Skeletal muscle tissue (tissue), 4 donors: Measurements from ENCODE around the gene MYO7B. TPM values are rescaled to one million over a fixed set of nuclear protein-coding genes. Genes with fewer than 3 reads are reported as not detected.

Experiments
- H3K27ac ChIP-seq: one replicate; pipeline ENCODE4 v1.7.0; 2013; ENCODE audit warnings: mild to moderate bottlenecking, low read depth, low read length, inconsistent platforms
- H3K27me3 ChIP-seq, 3 donors: one replicate each; pipeline ENCODE4 v1.7.0; 2013; ENCODE audit warnings: low read length in 3 of 3; ENCODE audit not compliant: control insufficient read depth in 3 of 3, insufficient read depth in 3 of 3
- H3K36me3 ChIP-seq, 3 donors: one replicate each; pipeline ENCODE4 v1.7.0; 2013; ENCODE audit warnings: low read length in 3 of 3; ENCODE audit not compliant: control insufficient read depth in 3 of 3, insufficient read depth in 3 of 3
- H3K4me1 ChIP-seq, 3 donors: one replicate each; pipeline ENCODE4 v1.7.0; 2013; ENCODE audit warnings: low read length in 3 of 3, mild to moderate bottlenecking in 3 of 3; ENCODE audit not compliant: control insufficient read depth in 3 of 3, insufficient read depth in 3 of 3
- H3K4me3 ChIP-seq, 3 donors: one replicate each; pipeline ENCODE4 v1.7.0; 2013; ENCODE audit warnings: low read length in 3 of 3
- H3K9ac ChIP-seq, 3 donors: one replicate each; pipeline ENCODE4 v1.7.0; 2013; ENCODE audit warnings: low read length in 3 of 3, mild to moderate bottlenecking in 3 of 3, moderate library complexity in 2 of 3, low read depth in 1 of 3
- H3K9me3 ChIP-seq, 3 donors: one replicate each; pipeline ENCODE4 v1.7.0; 2013; ENCODE audit warnings: low read length in 3 of 3; ENCODE audit not compliant: control insufficient read depth in 3 of 3
- total RNA-seq: library from RNA; depleted of rRNA; stranded (reverse); fragments of >200 nt; gene quantifications from one replicate; pipeline ENCODE4 v1.2.3, GENCODE V29; 2014
- donor health status: Osteomylitis.

The MYO7B gene
- total RNA-seq, 1 donor from 2014 or later: 1.0 TPM

DNA sequence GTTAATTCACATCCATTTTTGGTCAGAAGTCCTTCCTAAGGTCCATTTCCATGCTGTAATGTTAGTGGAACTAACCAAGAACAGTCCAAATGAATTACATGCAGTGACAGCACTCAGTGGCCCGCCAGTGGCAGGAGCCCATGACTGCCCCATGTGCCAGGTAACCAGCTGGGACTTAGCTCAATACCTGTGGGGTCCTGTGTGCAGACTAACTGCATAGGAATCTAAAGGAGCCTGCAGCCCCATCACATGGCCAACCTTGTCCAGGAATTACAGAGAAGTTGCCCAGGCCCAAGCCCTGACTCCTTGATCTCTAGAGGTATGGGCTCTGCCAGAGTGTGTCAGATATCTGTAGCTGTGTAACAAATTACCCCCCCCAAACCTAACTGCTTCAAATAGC is 75.1 kb downstream of the MYO7B start:
- no peaks in the 10 kb centered on the region for H3K4me1 ChIP-seq
- H3K36me3 ChIP-seq: no peaks in the 10 kb centered on the region
- no peak overlapping the region for H3K9ac ChIP-seq
- peaks cover 0 to 3% (median 0%) of the 10 kb centered on the region in 3 donors for H3K27me3 ChIP-seq
- H3K9me3 ChIP-seq: peaks cover 2 to 14% (median 9%) of the 10 kb centered on the region in 3 donors
- H3K27ac ChIP-seq: no peak overlapping the region
- H3K4me3 ChIP-seq: no peak overlapping the region

DNA sequence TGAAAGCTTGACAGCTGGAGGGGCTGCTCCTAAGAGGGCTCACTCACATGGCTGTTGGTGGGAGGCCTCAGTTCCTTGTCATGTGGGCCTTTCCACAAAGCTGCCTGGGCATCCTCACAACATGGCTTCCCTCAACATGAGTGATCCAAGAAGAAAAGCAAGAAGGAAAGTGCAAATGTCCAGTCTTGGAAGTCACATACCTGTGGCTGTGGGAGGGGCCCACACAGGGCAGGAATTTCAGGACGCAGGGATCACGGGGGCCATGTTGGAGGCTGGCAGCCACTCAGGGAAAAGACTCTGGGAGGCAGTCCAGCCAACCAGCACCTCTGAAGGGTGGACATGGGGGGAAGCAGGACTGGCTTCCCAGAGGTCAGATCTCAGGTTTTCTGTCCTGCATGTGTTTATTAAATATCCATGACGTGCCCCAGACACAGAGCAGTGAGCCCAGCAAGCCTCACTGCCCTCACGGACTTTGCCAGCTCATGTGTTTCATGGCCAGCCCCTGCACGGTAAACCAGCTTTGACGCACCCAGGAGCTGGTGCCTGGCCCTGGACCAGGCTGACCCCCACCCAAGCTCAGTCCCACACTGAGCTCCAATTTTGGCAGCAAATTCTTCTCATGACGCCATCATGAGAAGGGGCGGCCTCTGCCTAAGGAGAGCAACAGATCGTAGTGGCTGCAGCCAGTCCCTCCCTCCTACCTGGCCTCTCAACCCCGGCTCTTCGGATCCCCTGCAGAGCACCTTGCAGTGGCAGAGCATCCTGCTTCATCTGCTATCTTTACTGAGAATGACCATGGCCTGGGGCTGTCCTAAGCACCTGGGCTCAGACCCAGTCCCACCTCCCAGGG is 75.8 kb downstream of the MYO7B start:
- H3K36me3 ChIP-seq: no peaks in the 10 kb centered on the region
- no peak overlapping the region for H3K27ac ChIP-seq
- H3K27me3 ChIP-seq: peaks cover 0 to 3% (median 0%) of the 10 kb centered on the region in 3 donors
- no peaks in the 10 kb centered on the region for H3K4me1 ChIP-seq
- H3K4me3 ChIP-seq: no peak overlapping the region
- H3K9me3 ChIP-seq: peaks cover 2 to 14% (median 9%) of the 10 kb centered on the region in 3 donors
- no peak overlapping the region for H3K9ac ChIP-seq

DNA sequence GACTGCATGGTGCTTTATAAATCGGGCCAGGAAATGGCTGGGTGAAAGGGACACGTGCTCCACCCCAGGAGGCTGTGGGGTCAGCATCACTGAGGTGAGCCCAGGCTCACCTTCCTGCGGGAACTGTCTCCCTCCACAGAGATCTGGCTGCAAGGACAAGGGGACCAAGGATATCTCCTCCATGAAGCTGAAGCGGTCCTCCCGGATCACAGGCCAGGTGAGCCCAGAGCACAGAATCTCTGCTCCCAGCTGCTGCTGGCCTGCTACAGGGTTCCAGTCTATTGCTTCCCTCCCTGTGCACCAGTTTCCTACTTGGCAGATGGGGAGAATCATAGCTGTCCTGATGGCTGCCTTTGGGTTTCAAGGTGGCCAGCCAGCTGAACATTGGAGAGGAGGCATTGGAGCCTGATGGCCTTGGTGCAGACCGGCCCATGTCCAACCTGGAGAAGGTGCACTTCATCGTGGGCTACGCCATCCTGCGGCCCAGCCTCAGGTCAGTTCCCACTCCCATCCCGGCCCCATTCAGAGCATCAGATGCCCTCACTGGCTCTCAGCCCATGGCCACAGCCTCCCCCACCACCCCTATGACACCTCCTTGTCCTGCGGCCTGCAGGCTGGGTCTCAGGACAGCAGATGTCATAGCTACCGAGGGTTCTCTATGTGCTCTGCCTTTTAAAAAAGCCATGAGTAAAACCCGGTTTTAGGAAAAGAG is 76.8 kb downstream of the MYO7B start:
- Histone ChIP-seq H3K9ac (no peak overlapping the region), H3K9me3 (peaks cover 2 to 14% (median 9%) of the 10 kb centered on the region in 3 donors), H3K27ac (no peak overlapping the region), H3K4me1 (no peaks in the 10 kb centered on the region), H3K36me3 (no peaks in the 10 kb centered on the region), H3K4me3 (no peak overlapping the region), H3K27me3 (peaks cover 0 to 3% (median 0%) of the 10 kb centered on the region in 3 donors)

DNA sequence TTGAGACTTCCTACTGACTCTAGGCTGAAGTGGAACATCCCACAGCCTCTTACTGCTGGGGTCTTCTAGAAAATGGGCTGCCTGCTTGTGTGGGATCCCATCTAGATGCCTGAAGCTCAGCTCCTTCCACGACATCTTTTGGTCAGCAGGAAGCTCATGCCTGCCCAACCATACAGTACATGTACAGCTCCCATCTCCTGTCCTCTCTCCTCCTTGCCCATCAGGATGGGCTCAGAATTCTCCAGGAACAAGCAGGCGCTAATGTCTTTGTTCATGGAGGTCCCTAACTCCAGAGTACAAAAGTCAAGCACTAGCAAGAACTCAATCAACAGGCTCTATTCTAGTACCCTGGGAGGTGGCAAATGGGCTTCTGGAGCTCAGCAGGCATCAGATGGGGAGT is 78.8 kb downstream of the MYO7B start:
- Histone ChIP-seq H3K9me3 (peaks cover 2 to 14% (median 9%) of the 10 kb centered on the region in 3 donors), H3K4me1 (no peaks in the 10 kb centered on the region), H3K27me3 (no peaks in the 10 kb centered on the region), H3K36me3 (no peaks in the 10 kb centered on the region), H3K27ac (no peak overlapping the region), H3K9ac (no peak overlapping the region), H3K4me3 (no peak overlapping the region)

DNA sequence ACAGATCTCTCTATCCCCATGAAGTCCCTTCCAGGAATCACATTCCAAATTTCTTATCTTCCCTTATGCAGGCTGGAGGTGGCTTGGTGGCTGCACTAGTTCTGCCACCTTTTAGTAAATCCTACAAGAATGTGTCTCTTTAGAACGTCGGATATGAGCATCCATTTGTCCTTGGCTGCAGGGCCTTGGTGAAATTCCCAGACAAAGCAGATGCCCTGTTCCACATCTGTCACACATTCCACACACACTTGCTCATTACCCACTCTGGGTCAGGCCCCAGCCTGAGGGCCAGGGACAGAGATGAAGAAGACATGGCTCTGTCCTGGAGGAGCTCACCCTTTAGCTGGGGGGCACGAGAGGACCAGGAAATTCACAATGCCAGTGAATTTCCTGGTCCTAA is 79.2 kb downstream of the MYO7B start:
- H3K36me3 ChIP-seq: no peaks in the 10 kb centered on the region
- peaks cover 2 to 14% (median 9%) of the 10 kb centered on the region in 3 donors for H3K9me3 ChIP-seq
- no peak overlapping the region for H3K27ac ChIP-seq
- peaks cover 0 to 2% (median 0%) of the 10 kb centered on the region in 3 donors for H3K27me3 ChIP-seq
- no peak overlapping the region for H3K4me3 ChIP-seq
- H3K9ac ChIP-seq: no peak overlapping the region
- no peaks in the 10 kb centered on the region for H3K4me1 ChIP-seq

DNA sequence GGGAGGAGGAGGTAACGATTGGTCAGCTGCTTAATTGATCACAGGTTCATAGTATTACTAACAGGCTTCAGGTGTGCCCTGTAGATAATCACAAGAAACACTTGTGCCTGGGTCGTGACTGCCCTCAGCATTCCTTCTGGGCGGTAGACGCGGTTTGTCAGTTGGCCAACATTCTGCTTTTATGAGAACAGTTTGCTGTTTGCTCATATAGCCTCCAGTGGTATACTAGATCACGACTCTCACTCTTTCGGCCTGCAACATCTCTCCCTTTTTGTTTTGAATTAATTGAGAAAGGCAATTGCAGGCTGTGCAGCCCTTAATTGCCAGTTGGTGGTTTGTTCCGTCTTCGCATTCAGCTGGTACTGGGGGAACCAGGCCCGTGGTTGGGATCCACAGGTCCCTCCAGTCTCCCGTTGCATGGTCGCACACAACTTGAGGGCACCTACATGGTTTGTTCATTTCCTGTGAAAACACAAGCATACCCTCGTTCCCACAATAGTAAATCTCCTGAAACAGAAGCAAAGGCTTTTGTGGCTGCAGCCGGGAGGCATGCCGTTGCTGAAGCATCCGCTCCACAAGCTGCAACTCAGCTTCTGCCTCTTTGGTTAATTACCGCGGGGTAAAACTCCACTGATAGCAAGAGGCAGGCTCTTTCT is 80.2 kb downstream of the MYO7B start:
- Histone ChIP-seq H3K4me3 (no peak overlapping the region), H3K4me1 (no peaks in the 10 kb centered on the region), H3K9ac (no peak overlapping the region), H3K27me3 (peaks cover 0 to 6% (median 3%) of the 10 kb centered on the region in 3 donors), H3K27ac (no peak overlapping the region), H3K9me3 (peaks cover 2 to 14% (median 9%) of the 10 kb centered on the region in 3 donors), H3K36me3 (no peaks in the 10 kb centered on the region)

DNA sequence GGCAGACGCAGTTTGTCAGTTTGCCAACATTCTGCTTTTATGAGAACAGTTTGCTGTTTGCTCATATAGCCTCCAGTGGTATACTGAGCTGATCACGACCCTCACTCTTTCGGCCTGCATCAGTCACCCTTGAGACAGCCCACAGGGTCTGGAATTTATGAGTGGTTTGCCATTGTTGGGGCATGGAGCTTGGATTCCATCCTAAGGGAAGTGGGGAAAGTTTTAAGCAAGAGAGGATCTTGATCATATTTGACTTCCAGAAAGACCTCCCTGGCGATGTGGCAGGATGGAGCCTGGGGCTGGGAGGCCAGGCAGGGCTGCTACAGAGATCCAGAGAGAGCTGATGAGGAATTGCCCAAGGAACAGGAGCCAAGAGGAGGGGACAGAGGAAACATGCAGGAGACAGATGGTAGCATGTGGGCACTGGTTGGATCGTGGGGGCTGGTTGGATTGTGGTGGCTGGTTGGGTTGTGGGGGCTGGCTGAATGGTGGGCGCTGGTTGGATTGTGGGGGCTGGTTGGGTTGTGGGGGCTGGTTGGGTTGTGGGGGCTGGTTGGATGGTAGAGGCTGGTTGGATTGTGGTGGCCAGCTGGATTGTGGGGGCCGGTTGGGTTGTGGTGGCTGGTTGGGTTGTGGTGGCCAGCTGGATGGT is 83.2 kb downstream of the MYO7B start:
- no peak overlapping the region for H3K4me3 ChIP-seq
- no peak overlapping the region for H3K27ac ChIP-seq
- H3K36me3 ChIP-seq: no peaks in the 10 kb centered on the region
- H3K9me3 ChIP-seq: peaks cover 0 to 4% (median 0%) of the 10 kb centered on the region in 3 donors
- H3K9ac ChIP-seq: no peak overlapping the region
- no peaks in the 10 kb centered on the region for H3K4me1 ChIP-seq
- peaks cover 0 to 6% (median 5%) of the 10 kb centered on the region in 3 donors for H3K27me3 ChIP-seq

DNA sequence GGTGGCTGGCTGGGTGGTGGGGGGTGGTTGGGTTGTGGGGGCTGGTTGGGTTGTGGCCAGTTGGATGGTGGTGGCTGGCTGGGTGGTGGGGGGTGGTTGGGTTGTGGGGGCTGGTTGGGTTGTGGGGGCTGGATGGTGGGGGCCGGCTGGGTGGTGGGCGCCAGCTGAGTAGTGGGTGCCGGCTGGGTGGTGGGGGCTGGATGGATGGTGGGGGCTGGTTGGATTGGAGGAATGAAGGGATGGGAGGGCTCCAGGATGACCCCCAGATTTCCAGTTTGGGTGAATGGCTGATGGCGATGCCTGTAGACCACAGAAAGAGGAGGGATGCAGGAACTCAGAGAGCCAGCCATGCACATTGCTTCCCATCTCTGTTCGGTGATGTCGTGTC is 83.7 kb downstream of the MYO7B start:
- H3K27ac ChIP-seq: no peak overlapping the region
- H3K9me3 ChIP-seq: peaks cover 0 to 1% (median 0%) of the 10 kb centered on the region in 3 donors
- H3K4me3 ChIP-seq: no peak overlapping the region
- no peaks in the 10 kb centered on the region for H3K4me1 ChIP-seq
- H3K36me3 ChIP-seq: no peaks in the 10 kb centered on the region
- peaks cover 0 to 6% (median 5%) of the 10 kb centered on the region in 3 donors for H3K27me3 ChIP-seq
- H3K9ac ChIP-seq: no peak overlapping the region

DNA sequence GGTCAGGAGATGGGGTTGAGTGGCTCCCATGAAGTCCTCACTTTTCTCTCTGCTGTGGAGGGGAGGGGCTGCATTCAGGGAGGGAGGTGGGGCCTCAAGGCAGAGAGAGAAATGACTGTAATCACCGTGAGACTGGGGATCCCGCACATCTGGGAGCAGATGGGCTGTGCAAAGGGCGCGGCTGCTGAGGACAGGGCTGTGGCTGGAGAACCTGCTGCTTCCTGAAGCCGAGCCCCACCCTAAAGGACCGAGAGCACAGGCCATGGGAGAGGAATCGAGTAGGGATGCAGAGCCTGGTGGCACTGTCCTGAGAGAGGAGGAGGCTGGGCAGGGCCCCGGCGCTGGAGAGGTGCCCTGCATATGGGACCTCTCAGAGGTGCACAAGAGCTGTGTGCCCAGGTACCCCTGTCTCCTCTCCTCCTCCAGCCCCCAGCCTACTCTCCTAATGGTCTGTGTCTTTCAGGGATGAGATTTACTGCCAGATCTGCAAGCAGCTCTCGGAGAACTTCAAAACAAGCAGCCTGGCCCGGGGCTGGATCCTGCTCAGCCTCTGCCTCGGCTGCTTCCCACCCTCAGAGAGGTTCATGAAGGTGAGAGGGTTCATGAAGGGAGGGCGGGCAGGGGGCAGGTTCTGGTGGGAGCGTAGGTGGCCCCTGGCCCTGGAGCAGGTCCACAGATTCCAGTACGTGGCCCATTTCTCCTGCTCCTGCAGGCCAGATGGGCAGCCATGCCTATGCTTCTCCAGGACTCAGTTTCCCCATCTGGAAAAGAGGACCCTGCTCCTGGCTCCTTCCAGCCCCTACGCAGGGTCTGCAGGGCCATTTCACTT is 84.6 kb downstream of the MYO7B start:
- Histone ChIP-seq H3K4me3 (no peak overlapping the region), H3K36me3 (no peaks in the 10 kb centered on the region), H3K27me3 (peaks cover 0 to 6% (median 5%) of the 10 kb centered on the region in 3 donors), H3K27ac (no peak overlapping the region), H3K4me1 (no peaks in the 10 kb centered on the region), H3K9ac (no peak overlapping the region), H3K9me3 (no peaks in the 10 kb centered on the region)
